K562 (cell line): ENCODE measurements around the gene PLEKHH2. TPM values are rescaled to one million over a fixed set of nuclear protein-coding genes. Genes with fewer than 3 reads are reported as not detected.

Experiments
- ATAC-seq: fragments of 200-7000 bp; cut with Tn5 transposase; 3 replicates; pipeline ENCODE4 v1.9.1; 2020; ENCODE audit warnings: moderate library complexity
- BruUV-seq: library from RNA; stranded (reverse); fragments of 400-500 nt; replicated peaks from 2 replicates; lab custom pipeline; 2021; lab: Mats Ljungman, UMichigan
- CTCF ChIA-PET: fragments of 300-600 bp; formaldehyde crosslinking; extraction: SDS; loops from one replicate; lab custom pipeline; 2021; ENCODE audit warnings: low intra/inter-chr PET ratio; lab: Yijun Ruan, JAX
- POLR2A ChIA-PET: fragments of 300-600, 350-650 bp; sonication (Branson Sonifier 250); formaldehyde crosslinking; extraction: SDS; loops from one replicate; lab custom pipeline; 2021; ENCODE audit warnings: antibody characterized with exemption, inconsistent platforms; lab: Yijun Ruan, JAX
- DNase-seq, 4 experiments: peaks; one replicate each; pipeline versions ENCODE4 v3.0.0 to v3.0.0-alpha.2; 2011 to 2018; ENCODE audit warnings: low spot score in 3 of 4, mixed read lengths in 3 of 4; ENCODE audit errors: extremely low read depth in 1 of 4
- FAIRE-seq: peaks from 2 replicates; lab custom pipeline; 2011; peaks lifted over from hg19 to GRCh38; lab: Jason Lieb, UNC
- H2AFZ ChIP-seq: 2 replicates; pipeline ENCODE4 v1.6.0; 2011; ENCODE audit warnings: low read depth, low read length, control low read depth, inconsistent platforms
- H3K27ac ChIP-seq: fragments of 200-600 bp; 3 replicates; pipeline ENCODE4 v1.8.0; 2011; ENCODE audit warnings: low read depth, mild to moderate bottlenecking, control low read depth, inconsistent platforms, low read length, moderate library complexity, mixed read lengths; ENCODE audit errors: extremely low read depth
- H3K27me3 ChIP-seq, 2 experiments: fragments of 300-600 bp in 1 of 2; 2 replicates in 1 of 2; 3 replicates in 1 of 2; pipeline versions ENCODE4 v1.6.0 to v1.8.0; 2011; ENCODE audit warnings: inconsistent platforms in 2 of 2, low read length in 2 of 2, mild to moderate bottlenecking in 1 of 2, mixed read lengths in 1 of 2, moderate library complexity in 1 of 2; ENCODE audit not compliant: control insufficient read depth in 2 of 2, insufficient read depth in 2 of 2
- H3K36me3 ChIP-seq: fragments of 300-600 bp; 3 replicates; pipeline ENCODE4 v1.8.0; 2011; ENCODE audit warnings: mild to moderate bottlenecking, low read length, inconsistent platforms; ENCODE audit not compliant: control insufficient read depth, insufficient read depth
- H3K4me1 ChIP-seq, 2 experiments: fragments of 200-600 bp in 1 of 2; replicated peaks in 1 of 2; 2 replicates in 1 of 2; 3 replicates in 1 of 2; pipeline versions ENCODE4 v1.5.1 to v1.8.0; 2011; ENCODE audit warnings: inconsistent platforms in 2 of 2, low read length in 2 of 2, mild to moderate bottlenecking in 1 of 2, mixed read lengths in 1 of 2, moderate library complexity in 1 of 2; ENCODE audit not compliant: control insufficient read depth in 2 of 2, insufficient read depth in 2 of 2
- H3K4me2 ChIP-seq: 2 replicates; pipeline ENCODE4 v1.6.1; 2011; ENCODE audit warnings: low read length, control low read depth, inconsistent platforms, mixed read lengths; ENCODE audit not compliant: insufficient read depth
- H3K4me3 ChIP-seq: fragments of 200-600 bp; sonication (generic), shearing (Covaris generic); 2 replicates; pipeline ENCODE4 v1.5.1; 2016; ENCODE audit warnings: control low read depth, inconsistent platforms
- H3K79me2 ChIP-seq: fragments of 200-600 bp; 3 replicates; pipeline ENCODE4 v1.8.0; 2011; ENCODE audit warnings: low read length, inconsistent platforms; ENCODE audit not compliant: control insufficient read depth, insufficient read depth
- H3K9ac ChIP-seq, 2 experiments: 2 replicates each; pipeline versions ENCODE4 v1.6.0 to v1.6.1; 2011; ENCODE audit warnings: low read depth in 2 of 2, low read length in 2 of 2, control low read depth in 1 of 2, inconsistent platforms in 1 of 2, mild to moderate bottlenecking in 1 of 2, mixed read lengths in 1 of 2; ENCODE audit not compliant: insufficient read depth in 1 of 2
- H3K9me1 ChIP-seq: one replicate; pipeline ENCODE4 v1.6.0; 2011; ENCODE audit warnings: inconsistent platforms, mild to moderate bottlenecking, low read length, moderate library complexity; ENCODE audit not compliant: control insufficient read depth, insufficient read depth
- H3K9me3 ChIP-seq: replicated peaks from 2 replicates; pipeline ENCODE4 v1.5.1; 2011; ENCODE audit warnings: low read depth, low read length, inconsistent platforms; ENCODE audit not compliant: control insufficient read depth, insufficient read depth
- H4K20me1 ChIP-seq: replicated peaks from 2 replicates; pipeline ENCODE4 v1.6.1; 2011; ENCODE audit warnings: low read length, inconsistent platforms, mixed read lengths; ENCODE audit not compliant: control insufficient read depth, insufficient read depth
- DEAF1 ChIP-seq: fragments of 450-650 bp; formaldehyde crosslinking; IDR thresholded peaks from 2 replicates; pipeline ENCODE4 v1.4.0; 2020; ENCODE audit warnings: mild to moderate bottlenecking, moderate library complexity
- GTF2A2 ChIP-seq: IDR thresholded peaks from 2 replicates; pipeline ENCODE4 v1.6.1; 2016; ENCODE audit warnings: mild to moderate bottlenecking, missing genetic modification characterization, missing compliant biosample characterization
- HMGXB4 ChIP-seq: sonication (generic); formaldehyde crosslinking; IDR thresholded peaks from 2 replicates; pipeline ENCODE4 v1.8.1; 2023; ENCODE audit warnings: mild to moderate bottlenecking, missing genetic modification reagents
- MEF2A ChIP-seq: IDR thresholded peaks from 2 replicates; pipeline ENCODE4 v1.6.1; 2011; ENCODE audit warnings: low read depth, mild to moderate bottlenecking, low read length, moderate library complexity; ENCODE audit not compliant: control insufficient read depth
- RBM22 ChIP-seq: fragments of 200-400 bp; formaldehyde crosslinking; IDR thresholded peaks from 2 replicates; pipeline ENCODE4 v1.6.1; 2018; ENCODE audit warnings: low read length, low read depth; ENCODE audit not compliant: poor library complexity, severe bottlenecking
- SIN3B ChIP-seq: fragments of 450-650 bp; IDR thresholded peaks from 2 replicates; pipeline ENCODE4 v1.6.1; 2017; ENCODE audit warnings: low read depth, mild to moderate bottlenecking, moderate library complexity
- TGIF2 ChIP-seq: sonication (generic); formaldehyde crosslinking; IDR thresholded peaks from 2 replicates; pipeline ENCODE4 v1.8.1; 2022; ENCODE audit warnings: mild to moderate bottlenecking, missing genetic modification reagents, moderate library complexity
- ZBTB5 ChIP-seq: fragments of 450-650 bp; IDR thresholded peaks from 2 replicates; pipeline ENCODE4 v1.6.1; 2017; ENCODE audit warnings: antibody characterized with exemption
- ZNF75A ChIP-seq: fragments of 450-650 bp; formaldehyde crosslinking; IDR thresholded peaks from 2 replicates; pipeline ENCODE4 v1.4.0; 2020; ENCODE audit warnings: mild to moderate bottlenecking
- WGBS: fragments of 100-300 bp; shearing (Covaris generic); methylation state at CpG from one replicate; pipeline ENCODE4 v1.1.6; 2016; ENCODE audit warnings: low coverage, mixed read lengths; ENCODE audit not compliant: insufficient coverage; ENCODE audit errors: missing lambda C conversion rate; 5-methylcytosine and 5-hydroxymethylcytosine counted together
- in situ Hi-C: fragments of 300-500 bp; cut with MboI; formaldehyde crosslinking; loops from 4 replicates; pipeline ENCODE4 v1.15.0; 2018; ENCODE audit warnings: inconsistent platforms, mixed read lengths
- intact Hi-C: fragments of 100-400 bp; cut with micrococcal nuclease; formaldehyde crosslinking; loops from 2 replicates; pipeline ENCODE4 v1.14.2; 2022
- polyA plus RNA-seq, 8 experiments: library from polyadenylated mRNA; depleted of rRNA in 4 of 8; stranded (reverse) in 5 of 8; unstranded in 3 of 8; fragments of >200 nt; fragmentation: Nextera tagmentation in 2 of 8; fragmentation: Illumina TruSeq in 1 of 8; extraction: Ambion mirVana in 2 of 8; extraction: Trizol in 1 of 8; gene quantifications; 2 replicates each; pipeline versions ENCODE4 v1.2.1 to v1.2.3, GENCODE V29; 2011 to 2014; ENCODE audit warnings: inconsistent platforms in 1 of 8, missing spikeins in 1 of 8
- total RNA-seq, 7 experiments: library from RNA; depleted of rRNA in 6 of 7; stranded (reverse); fragments of >200 nt in 6 of 7; fragmentation: Illumina TruSeq in 2 of 7; extraction: Trizol in 2 of 7; gene quantifications; 2 replicates each; pipeline versions ENCODE4 v1.2.1 to v1.2.3, GENCODE V29; 2011 to 2021; ENCODE audit warnings: low replicate concordance in 1 of 7

The PLEKHH2 gene
- total and polyA plus RNA-seq, 9 of the 15 experiments (the other 6 are each of a cell fraction or from before 2014, with no cell fraction given) = 0.77 to 13.5 (median 2.7) TPM

GRCh38 chr2:43610361-43610760, 26.7 kb upstream of the PLEKHH2 start:
- intact Hi-C loops (no loop called here), in situ Hi-C loops (no loop called here)
- H3K36me3 ChIP-seq = no peaks in the 10 kb centered on the region
- no peak overlapping the region for H3K4me2 ChIP-seq
- no peaks in the 10 kb centered on the region for H3K27me3 ChIP-seq
- no peak for FAIRE-seq
- H2AFZ ChIP-seq = no peak overlapping the region
- H3K9me1 ChIP-seq = no peaks in the 10 kb centered on the region
- H3K4me1 ChIP-seq = peaks cover 0 to 2% of the 10 kb centered on the region in 2 experiments; a peak in 1 of 5 replicates
- no peak overlapping the region for H3K4me3 ChIP-seq
- 37% methylated on average over 4 of the region's 4 CpGs for WGBS
- H3K9ac ChIP-seq = no peak overlapping the region
- no TSS peak for BruUV-seq
- DNase-seq = no peak
- ChIA-PET CTCF (interaction anchor here (0.6 to 2.0 kb wide), 2 partner anchors 126 to 782 kb away, joined by 3 to 23 read pairs; no protein-coding TSS in a partner anchor), POLR2A (interaction anchor here (0.6 kb wide), 2 partner anchors 1072 to 1163 kb away, joined by 3 read pairs; no protein-coding TSS in a partner anchor)
- no peaks in the 10 kb centered on the region for H3K79me2 ChIP-seq
- no peak overlapping the region for H3K27ac ChIP-seq
- ATAC-seq = no peak
- no peaks in the 10 kb centered on the region for H4K20me1 ChIP-seq
- no peaks in the 10 kb centered on the region for H3K9me3 ChIP-seq
- TF ChIP-seq ZBTB5 = no peak
- no peak for TF ChIP-seq MEF2A
- no peak for TF ChIP-seq DEAF1 (CRISPR knock-in tag)
- no peak for TF ChIP-seq TGIF2
- TF ChIP-seq SIN3B = no peak
- no peak for TF ChIP-seq HMGXB4 (CRISPR knock-in tag)
- TF ChIP-seq RBM22 = no peak
- TF ChIP-seq ZNF75A (CRISPR knock-in tag) = no peak
- no peak for TF ChIP-seq GTF2A2 (tag)
